ENCODE results near the gene ERVFRD-1. TPM values are rescaled to one million over a fixed set of nuclear protein-coding genes. Genes with fewer than 3 reads are reported as not detected.

ERVFRD-1 gene
- total and polyA plus RNA-seq, 2 of the 13 experiments (the other 11 are each of a cell fraction or from before 2014, with no cell fraction given), result not detected

DNA sequence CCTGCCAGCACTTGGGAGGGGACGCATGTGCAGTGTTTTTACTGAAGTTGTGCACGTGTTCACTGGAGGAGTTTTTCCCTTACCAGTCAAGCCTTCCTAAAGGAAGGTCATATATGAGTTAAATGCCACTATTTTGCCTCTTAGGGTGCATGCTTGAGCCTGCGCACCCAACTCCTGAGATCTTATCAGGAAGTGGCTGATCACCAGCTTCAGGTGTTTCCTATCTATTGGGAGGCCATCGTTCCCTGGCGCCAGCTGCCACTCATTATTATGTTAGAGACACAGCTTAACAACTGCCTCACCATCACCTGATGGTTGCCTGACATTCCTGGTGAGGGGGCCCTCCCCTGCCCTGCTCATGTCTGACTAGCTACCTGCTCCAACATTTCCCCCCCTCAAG is 8.5 kb downstream of the ERVFRD-1 start:
- FAIRE-seq, result no peak
- Histone ChIP-seq H3K4me2 (ENCODE audit: low read depth, low read length) (no peak overlapping the region), H3K4me3 (replicated peaks in 1 of 3; ENCODE audit: insufficient read depth in 1 of 3, low read depth in 2 of 3, low read length in 3 of 3) (no peak overlapping the region), H4K20me1 (ENCODE audit: insufficient read depth, low read length) (peaks cover 5% of the 10 kb centered on the region; the same call in 1 of the 2 replicates), H3K9me3 (ENCODE audit: low read length) (no peaks in the 10 kb centered on the region), H3K36me3 (replicated peaks in 1 of 2; ENCODE audit: control insufficient read depth in 1 of 2, insufficient read depth in 2 of 2, low read length in 2 of 2) (no peaks in the 10 kb centered on the region; a peak in 2 of 5 replicates), H3K27ac (ENCODE audit: extremely low read length, insufficient read depth, low read length) (no peak overlapping the region), H3K79me2 (ENCODE audit: insufficient read depth, low read length) (peaks cover 98% of the 10 kb centered on the region), H3K4me1 (ENCODE audit: insufficient read depth, low read length) (peaks cover 11% of the 10 kb centered on the region), H3K27me3 (ENCODE audit: control insufficient read depth in 1 of 2, insufficient read depth in 2 of 2, low read length in 2 of 2) (no peaks in the 10 kb centered on the region), H3K9ac (ENCODE audit: insufficient read depth, low read depth, low read length) (no peak overlapping the region), H2AFZ (ENCODE audit: low read length) (no peak overlapping the region)
- ATAC-seq, result no peak
- 81% methylated on average over 5 of the region's 5 CpGs for WGBS (ENCODE audit: low lambda C conversion rate)
- BruUV-seq (replicated peaks), result no TSS peak
- intact Hi-C loops (cut with micrococcal nuclease; ENCODE audit: unreplicated experiment) (no loop called here), in situ Hi-C loops (cut with HindIII; ENCODE audit: extremely low pct_ligation_motif_present, low pct_unique_long_range_greater_than_20kb) (no loop called here)
- ChIA-PET CTCF (ENCODE audit: low intra/inter-chr PET ratio, low total read pairs) (no interaction called here), POLR2A (no interaction called here)
- no peak for DNase-seq (ENCODE audit: low spot score)
- TF ChIP-seq TARDBP (CRISPR knock-in tag; IDR thresholded peaks at IDR 0.05) (no peak), GATAD1 (CRISPR knock-in tag; IDR thresholded peaks at IDR 0.05) (no peak), ZNF670 (CRISPR knock-in tag; IDR thresholded peaks at IDR 0.05; ENCODE audit: borderline replicate concordance) (no peak), NCOR1 (IDR thresholded peaks at IDR 0.05; ENCODE audit: borderline replicate concordance, low read length) (no peak), ZNF263 (CRISPR knock-in tag; IDR thresholded peaks at IDR 0.05) (no peak), ZMYM3 (CRISPR knock-in tag; IDR thresholded peaks at IDR 0.05) (no peak), NFKB2 (CRISPR knock-in tag; IDR thresholded peaks at IDR 0.05; ENCODE audit: borderline replicate concordance) (no peak), ZNF839 (CRISPR knock-in tag; IDR thresholded peaks at IDR 0.05; ENCODE audit: borderline replicate concordance) (no peak), SRSF1 (optimal IDR thresholded peaks at IDR 0.05; ENCODE audit: low read depth, low read length) (no peak), ZNF101 (CRISPR knock-in tag; IDR thresholded peaks at IDR 0.05; ENCODE audit: borderline replicate concordance, low read depth) (no peak), ATF1 (CRISPR knock-in tag; IDR thresholded peaks at IDR 0.05) (no peak), PRPF4 (IDR thresholded peaks at IDR 0.05; ENCODE audit: low read depth, low read length, poor library complexity, severe bottlenecking) (no peak)
- TF ChIP-seq, protein P1, sequence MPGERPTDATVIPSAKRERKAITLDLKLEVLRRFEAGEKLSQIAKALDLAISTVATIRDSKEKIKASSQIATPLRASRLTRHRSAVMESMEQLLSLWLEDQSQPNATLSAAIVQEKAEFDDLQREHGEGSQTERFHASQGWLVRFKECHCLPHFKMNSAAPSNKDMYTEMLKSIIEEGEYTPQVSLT (CRISPR knock-in tag; IDR thresholded peaks at IDR 0.05; ENCODE audit: borderline replicate concordance, low read depth), result no peak
- TF ChIP-seq, protein P2, sequence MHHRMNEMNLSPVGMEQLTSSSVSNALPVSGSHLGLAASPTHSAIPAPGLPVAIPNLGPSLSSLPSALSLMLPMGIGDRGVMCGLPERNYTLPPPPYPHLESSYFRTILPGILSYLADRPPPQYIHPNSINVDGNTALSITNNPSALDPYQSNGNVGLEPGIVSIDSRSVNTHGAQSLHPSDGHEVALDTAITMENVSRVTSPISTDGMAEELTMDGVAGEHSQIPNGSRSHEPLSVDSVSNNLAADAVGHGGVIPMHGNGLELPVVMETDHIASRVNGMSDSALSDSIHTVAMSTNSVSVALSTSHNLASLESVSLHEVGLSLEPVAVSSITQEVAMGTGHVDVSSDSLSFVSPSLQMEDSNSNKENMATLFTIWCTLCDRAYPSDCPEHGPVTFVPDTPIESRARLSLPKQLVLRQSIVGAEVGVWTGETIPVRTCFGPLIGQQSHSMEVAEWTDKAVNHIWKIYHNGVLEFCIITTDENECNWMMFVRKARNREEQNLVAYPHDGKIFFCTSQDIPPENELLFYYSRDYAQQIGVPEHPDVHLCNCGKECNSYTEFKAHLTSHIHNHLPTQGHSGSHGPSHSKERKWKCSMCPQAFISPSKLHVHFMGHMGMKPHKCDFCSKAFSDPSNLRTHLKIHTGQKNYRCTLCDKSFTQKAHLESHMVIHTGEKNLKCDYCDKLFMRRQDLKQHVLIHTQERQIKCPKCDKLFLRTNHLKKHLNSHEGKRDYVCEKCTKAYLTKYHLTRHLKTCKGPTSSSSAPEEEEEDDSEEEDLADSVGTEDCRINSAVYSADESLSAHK (CRISPR knock-in tag; IDR thresholded peaks at IDR 0.05; ENCODE audit: borderline replicate concordance), result no peak
- TF ChIP-seq, protein P3, sequence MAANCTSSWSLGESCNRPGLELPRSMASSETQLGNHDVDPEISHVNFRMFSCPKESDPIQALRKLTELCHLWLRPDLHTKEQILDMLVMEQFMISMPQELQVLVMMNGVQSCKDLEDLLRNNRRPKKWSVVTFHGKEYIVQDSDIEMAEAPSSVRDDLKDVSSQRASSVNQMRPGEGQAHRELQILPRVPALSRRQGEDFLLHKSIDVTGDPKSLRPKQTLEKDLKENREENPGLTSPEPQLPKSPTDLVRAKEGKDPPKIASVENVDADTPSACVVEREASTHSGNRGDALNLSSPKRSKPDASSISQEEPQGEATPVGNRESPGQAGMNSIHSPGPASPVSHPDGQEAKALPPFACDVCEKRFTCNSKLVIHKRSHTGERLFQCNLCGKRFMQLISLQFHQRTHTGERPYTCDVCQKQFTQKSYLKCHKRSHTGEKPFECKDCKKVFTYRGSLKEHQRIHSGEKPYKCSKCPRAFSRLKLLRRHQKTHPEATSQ (CRISPR knock-in tag; IDR thresholded peaks at IDR 0.05; ENCODE audit: borderline replicate concordance), result no peak
- TF ChIP-seq, protein P4, sequence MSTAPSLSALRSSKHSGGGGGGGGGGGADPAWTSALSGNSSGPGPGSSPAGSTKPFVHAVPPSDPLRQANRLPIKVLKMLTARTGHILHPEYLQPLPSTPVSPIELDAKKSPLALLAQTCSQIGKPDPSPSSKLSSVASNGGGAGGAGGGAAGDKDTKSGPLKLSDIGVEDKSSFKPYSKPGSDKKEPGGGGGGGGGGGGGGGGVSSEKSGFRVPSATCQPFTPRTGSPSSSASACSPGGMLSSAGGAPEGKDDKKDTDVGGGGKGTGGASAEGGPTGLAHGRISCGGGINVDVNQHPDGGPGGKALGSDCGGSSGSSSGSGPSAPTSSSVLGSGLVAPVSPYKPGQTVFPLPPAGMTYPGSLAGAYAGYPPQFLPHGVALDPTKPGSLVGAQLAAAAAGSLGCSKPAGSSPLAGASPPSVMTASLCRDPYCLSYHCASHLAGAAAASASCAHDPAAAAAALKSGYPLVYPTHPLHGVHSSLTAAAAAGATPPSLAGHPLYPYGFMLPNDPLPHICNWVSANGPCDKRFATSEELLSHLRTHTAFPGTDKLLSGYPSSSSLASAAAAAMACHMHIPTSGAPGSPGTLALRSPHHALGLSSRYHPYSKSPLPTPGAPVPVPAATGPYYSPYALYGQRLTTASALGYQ (CRISPR knock-in tag; IDR thresholded peaks at IDR 0.05), result no peak

Measured in HepG2 (cell line).